ENCODE measurements around the gene ACVRL1. TPM values are rescaled to one million over a fixed set of nuclear protein-coding genes. Genes with fewer than 3 reads are reported as not detected.

Gene ACVRL1
- total RNA-seq, 1 experiment from 2014 or later, result 11.7 TPM

GRCh38 chr12:51898506-51898905, 8.8 kb upstream of the ACVRL1 start:
- DNase-seq (ENCODE audit: low spot score), result no peak

- DNase-seq (ENCODE audit: low spot score), result peak; percentile 92
Measured at GRCh38 chr12:51898937-51899336, 8.4 kb upstream of the ACVRL1 start.

GRCh38 chr12:51900323-51900889, 6.9 kb upstream of the ACVRL1 start:
- DNase-seq (ENCODE audit: low spot score), result no peak

- DNase-seq (ENCODE audit: low spot score), result no peak
Measured at GRCh38 chr12:51901121-51901817, 6.0 kb upstream of the ACVRL1 start.

GRCh38 chr12:51901881-51902280, 5.4 kb upstream of the ACVRL1 start:
- no peak for DNase-seq (ENCODE audit: low spot score)

GRCh38 chr12:51904951-51905470, 2.3 kb upstream of the ACVRL1 start:
- DNase-seq (ENCODE audit: low spot score), result no peak

- no peak for DNase-seq (ENCODE audit: low spot score)
Measured at GRCh38 chr12:51905471-51906429, 1.6 kb upstream of the ACVRL1 start.

GRCh38 chr12:51906430-51907082, 748 bp upstream of the ACVRL1 start:
- no peak for DNase-seq (ENCODE audit: low spot score)

GRCh38 chr12:51907856-51908425, 637 bp downstream of the ACVRL1 start:
- DNase-seq (ENCODE audit: low spot score), result no peak

- no peak for DNase-seq (ENCODE audit: low spot score)
Measured at GRCh38 chr12:51908876-51909592, 1.7 kb downstream of the ACVRL1 start.

- DNase-seq (ENCODE audit: low spot score), result no peak
Measured at GRCh38 chr12:51910168-51910567, 2.9 kb downstream of the ACVRL1 start.

- DNase-seq (ENCODE audit: low spot score), result no peak
Measured at GRCh38 chr12:51910691-51911090, 3.4 kb downstream of the ACVRL1 start.

- no peak for DNase-seq (ENCODE audit: low spot score)
Measured at GRCh38 chr12:51911307-51911706, 4.0 kb downstream of the ACVRL1 start.

GRCh38 chr12:51911788-51912711, 4.7 kb downstream of the ACVRL1 start:
- peak; percentile 46 for DNase-seq (ENCODE audit: low spot score)

- no peak for DNase-seq (ENCODE audit: low spot score)
Measured at GRCh38 chr12:51913071-51914033, 6.0 kb downstream of the ACVRL1 start.

GRCh38 chr12:51914034-51914923, 7.0 kb downstream of the ACVRL1 start:
- DNase-seq (ENCODE audit: low spot score), result no peak

GRCh38 chr12:51915003-51915625, 7.8 kb downstream of the ACVRL1 start:
- DNase-seq (ENCODE audit: low spot score), result no peak
